GM20000 (cell line): ENCODE measurements around the gene CTPS1.

Experiments used
- DNase-seq: peaks from one replicate; pipeline ENCODE4 v3.0.0; 2012; ENCODE audit warnings: low spot score
- CTCF ChIP-seq: IDR thresholded peaks from 2 replicates; pipeline ENCODE4 v1.5.1; 2012; ENCODE audit warnings: mild to moderate bottlenecking, control low read depth; ENCODE audit errors: extremely low read depth, missing control alignments

CTPS1 gene

GRCh38 chr1:40979241-40980067 lies at the start of gene CTPS1:
TSS of gene CTPS1 (plus strand) at chr1:40979696. CDS start at chr1:40983291, 3,595 bp downstream.
- peak; percentile 16 for TF ChIP-seq CTCF
- peak; percentile 100 for DNase-seq

GRCh38 chr1:40930174-40930964 lies 49.1 kb upstream of the CTPS1 start:
- no peak for TF ChIP-seq CTCF
- no peak for DNase-seq

- TF ChIP-seq CTCF = no peak
- DNase-seq = no peak
Measured at GRCh38 chr1:40931601-40932000, 47.9 kb upstream of the CTPS1 start.

GRCh38 chr1:40932006-40932405 lies 47.5 kb upstream of the CTPS1 start:
- no peak for DNase-seq
- no peak for TF ChIP-seq CTCF

- TF ChIP-seq CTCF = no peak
- DNase-seq = no peak
Measured at GRCh38 chr1:40936931-40937339, 42.6 kb upstream of the CTPS1 start.

- no peak for TF ChIP-seq CTCF
Measured at GRCh38 chr1:40938393-40938792, 41.1 kb upstream of the CTPS1 start.

More at GRCh38 chr1:40938393-40938792, 41.1 kb upstream of the CTPS1 start:
- DNase-seq = no peak
